Nephron (organoid): ENCODE measurements around the gene EVA1A.
"Not testable (repeated sequence)": the region's sequence is repeated elsewhere in the genome, so short reads cannot be mapped to it uniquely, and the experiment has no call there.

Experiments used
- H3K27ac Mint-ChIP-seq, 3 experiments: 2 replicates each; pipeline ENCODE4 v1.8.0; 2020; ENCODE audit warnings: mixed read lengths in 3 of 3, mild to moderate bottlenecking in 2 of 3, moderate library complexity in 1 of 3
- H3K27me3 Mint-ChIP-seq: 2 replicates; pipeline ENCODE4 v1.8.0; 2021; ENCODE audit warnings: low read depth, mild to moderate bottlenecking, moderate library complexity, mixed read lengths
- H3K36me3 Mint-ChIP-seq: 2 replicates; pipeline ENCODE4 v1.8.0; 2020; ENCODE audit warnings: low read depth, mixed read lengths
- H3K4me1 Mint-ChIP-seq: 2 replicates; pipeline ENCODE4 v1.8.0; 2020; ENCODE audit warnings: mixed read lengths
- H3K4me3 Mint-ChIP-seq, 3 experiments: 2 replicates each; pipeline ENCODE4 v1.8.0; 2020; ENCODE audit warnings: mild to moderate bottlenecking in 3 of 3, mixed read lengths in 3 of 3, moderate library complexity in 2 of 3
- H3K9me3 Mint-ChIP-seq: 2 replicates; pipeline ENCODE4 v1.8.0; 2020; ENCODE audit warnings: mixed read lengths
- TF ChIP-seq, protein P1 (sequence below), 3 experiments: fragments of 200-600 bp; sonication (generic); IDR thresholded peaks; one replicate each; pipeline ENCODE4 v1.5.0; 2021; ENCODE audit warnings: antibody characterized with exemption in 3 of 3; ENCODE audit not compliant: unreplicated experiment in 3 of 3

Gene EVA1A

DNA sequence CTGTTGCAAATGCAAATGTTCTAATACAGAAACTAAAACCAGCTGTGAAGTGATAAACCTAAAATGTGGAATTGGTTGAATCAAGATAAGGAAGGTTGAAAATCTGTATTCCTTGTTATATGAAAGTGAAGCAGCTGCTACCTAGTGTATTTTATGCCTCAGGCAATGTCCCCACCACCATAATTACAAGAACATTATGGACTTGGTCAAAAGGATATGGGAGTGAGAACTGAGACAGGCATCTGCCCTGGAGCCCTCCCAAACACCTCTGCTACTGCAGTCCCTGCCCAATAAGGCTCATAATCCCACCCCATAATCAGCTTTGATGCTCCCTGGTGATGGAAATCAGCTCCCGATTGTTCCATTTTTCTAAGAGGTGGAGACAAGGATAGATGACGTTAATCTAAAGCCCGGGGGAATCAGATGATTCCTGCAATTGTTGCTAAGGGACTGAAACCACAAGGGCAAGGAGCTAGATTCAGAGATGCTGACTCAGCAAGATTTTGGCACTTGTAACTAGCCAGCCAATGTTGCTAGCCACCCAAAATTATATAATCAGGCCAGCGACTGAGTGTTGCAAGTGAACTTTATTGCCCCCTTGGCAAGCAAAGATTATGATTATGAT, 69.5 kb downstream of the EVA1A start:
- TF ChIP-seq, protein P1, sequence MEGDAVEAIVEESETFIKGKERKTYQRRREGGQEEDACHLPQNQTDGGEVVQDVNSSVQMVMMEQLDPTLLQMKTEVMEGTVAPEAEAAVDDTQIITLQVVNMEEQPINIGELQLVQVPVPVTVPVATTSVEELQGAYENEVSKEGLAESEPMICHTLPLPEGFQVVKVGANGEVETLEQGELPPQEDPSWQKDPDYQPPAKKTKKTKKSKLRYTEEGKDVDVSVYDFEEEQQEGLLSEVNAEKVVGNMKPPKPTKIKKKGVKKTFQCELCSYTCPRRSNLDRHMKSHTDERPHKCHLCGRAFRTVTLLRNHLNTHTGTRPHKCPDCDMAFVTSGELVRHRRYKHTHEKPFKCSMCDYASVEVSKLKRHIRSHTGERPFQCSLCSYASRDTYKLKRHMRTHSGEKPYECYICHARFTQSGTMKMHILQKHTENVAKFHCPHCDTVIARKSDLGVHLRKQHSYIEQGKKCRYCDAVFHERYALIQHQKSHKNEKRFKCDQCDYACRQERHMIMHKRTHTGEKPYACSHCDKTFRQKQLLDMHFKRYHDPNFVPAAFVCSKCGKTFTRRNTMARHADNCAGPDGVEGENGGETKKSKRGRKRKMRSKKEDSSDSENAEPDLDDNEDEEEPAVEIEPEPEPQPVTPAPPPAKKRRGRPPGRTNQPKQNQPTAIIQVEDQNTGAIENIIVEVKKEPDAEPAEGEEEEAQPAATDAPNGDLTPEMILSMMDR (IDR thresholded peaks at IDR 0.05; ENCODE audit: unreplicated experiment in 3 of 3), result no peak
- Mint-ChIP-seq H3K4me1 (peaks cover 18% of the 10 kb centered on the region), H3K27me3 (no peaks in the 10 kb centered on the region), H3K27ac (no peak overlapping the region), H3K36me3 (peaks cover 15% of the 10 kb centered on the region), H3K9me3 (peaks cover 3% of the 10 kb centered on the region), H3K4me3 (no peak overlapping the region)

DNA sequence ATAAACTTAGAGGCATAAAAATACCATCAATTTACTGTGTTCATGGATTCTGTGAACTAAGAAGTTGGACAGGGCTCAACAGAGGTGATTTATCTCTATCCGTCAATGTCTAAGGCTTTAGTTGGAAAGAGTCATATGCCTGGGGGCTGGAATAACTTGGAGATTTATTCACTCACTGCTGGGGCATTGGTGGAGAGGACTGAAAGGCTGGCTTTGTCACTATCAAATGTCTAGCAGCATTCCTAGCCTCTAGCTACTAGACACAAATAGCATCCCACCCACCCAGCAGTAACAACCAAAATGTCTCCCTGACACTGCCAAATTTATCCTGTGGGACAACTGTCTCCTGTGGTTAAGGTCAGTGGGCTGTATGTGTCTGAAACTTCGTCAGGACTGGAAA, 71.0 kb downstream of the EVA1A start:
- H3K4me1 Mint-ChIP-seq, result peaks cover 18% of the 10 kb centered on the region
- H3K4me3 Mint-ChIP-seq, result peak overlapping the region in 1 of 3 experiments; percentile 59
- H3K27ac Mint-ChIP-seq, result peak overlapping the region in 2 of 3 experiments; percentile 24 to 33

DNA sequence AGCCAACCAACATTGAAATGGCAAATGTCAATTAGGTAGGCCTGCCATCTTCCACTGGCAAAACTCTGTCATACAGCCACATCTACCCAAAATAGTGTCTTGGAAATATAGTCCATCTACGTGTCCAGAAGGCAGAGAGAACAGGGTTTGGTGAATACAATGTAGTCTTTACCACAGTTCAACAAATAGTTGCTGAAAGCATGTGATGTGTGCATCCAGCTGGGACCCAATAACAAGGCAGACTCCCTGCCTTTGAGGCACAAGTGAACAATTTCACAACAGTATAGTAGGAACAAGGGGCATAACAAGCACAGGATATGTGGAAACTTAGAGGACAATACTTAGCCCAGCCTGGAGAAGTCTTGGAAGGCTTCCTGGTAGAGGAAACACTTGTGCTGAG, 72.6 kb downstream of the EVA1A start:
- TF ChIP-seq, protein P1 (IDR thresholded peaks at IDR 0.05; ENCODE audit: unreplicated experiment in 3 of 3), result no peak
- H3K27me3 Mint-ChIP-seq, result no peaks in the 10 kb centered on the region
- no peak overlapping the region for H3K27ac Mint-ChIP-seq
- peaks cover 18% of the 10 kb centered on the region for H3K4me1 Mint-ChIP-seq
- H3K36me3 Mint-ChIP-seq, result peaks cover 7% of the 10 kb centered on the region
- no peak overlapping the region for H3K4me3 Mint-ChIP-seq
- H3K9me3 Mint-ChIP-seq, result peaks cover 6% of the 10 kb centered on the region

More for the DNA sequence above, 71.0 kb downstream of the EVA1A start:
- Mint-ChIP-seq H3K27me3 (no peaks in the 10 kb centered on the region), H3K9me3 (peaks cover 6% of the 10 kb centered on the region), H3K36me3 (peaks cover 11% of the 10 kb centered on the region)
- TF ChIP-seq, protein P1 (IDR thresholded peaks at IDR 0.05; ENCODE audit: unreplicated experiment in 3 of 3), result no peak

DNA sequence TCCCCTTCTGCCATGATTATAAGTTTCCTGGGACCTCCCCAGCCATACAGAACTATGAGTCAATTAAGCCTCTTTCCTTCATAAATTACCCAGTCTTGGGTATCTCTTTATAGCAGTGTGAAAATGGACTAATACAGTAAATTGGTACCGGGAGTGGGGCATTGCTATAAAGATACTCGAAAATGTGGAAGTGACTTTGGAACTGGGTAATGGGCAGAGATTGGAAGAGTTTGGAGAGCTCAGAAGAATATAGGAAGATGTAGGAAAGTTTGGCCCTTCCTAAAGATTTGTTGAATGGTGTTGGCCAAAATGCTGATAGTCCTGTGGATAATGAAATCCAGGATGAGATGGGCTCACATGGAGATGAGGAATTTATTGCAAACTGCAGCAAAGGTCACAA, 74.0 kb downstream of the EVA1A start:
- not testable (repeated sequence) for H3K9me3 Mint-ChIP-seq, H3K4me3 Mint-ChIP-seq, H3K27me3 Mint-ChIP-seq, H3K36me3 Mint-ChIP-seq, H3K27ac Mint-ChIP-seq
- peaks cover 18% of the 10 kb centered on the region for H3K4me1 Mint-ChIP-seq

DNA sequence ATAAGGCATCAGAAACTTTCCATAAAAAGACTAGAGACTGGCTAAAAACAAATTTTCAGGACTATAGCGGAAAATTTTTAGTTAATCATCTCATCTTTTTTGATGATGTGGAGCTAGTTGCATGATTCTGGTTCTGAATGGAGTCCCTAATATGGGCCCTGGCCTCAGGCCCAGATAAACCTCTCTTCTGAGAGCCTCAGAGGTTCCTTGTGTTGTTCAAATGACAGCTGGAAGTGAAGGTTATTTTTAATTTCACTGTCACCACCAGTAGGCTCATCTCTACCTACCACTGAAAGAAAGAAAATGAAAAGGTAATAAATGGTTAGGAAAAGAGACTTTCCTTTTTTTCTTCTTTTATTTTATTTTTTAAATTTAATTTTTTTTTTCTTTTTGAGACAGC, 75.9 kb downstream of the EVA1A start:
- Mint-ChIP-seq H3K4me1 (peaks cover 12% of the 10 kb centered on the region), H3K9me3 (peaks cover 7% of the 10 kb centered on the region), H3K36me3 (no peaks in the 10 kb centered on the region), H3K27me3 (no peaks in the 10 kb centered on the region), H3K27ac (no peak overlapping the region), H3K4me3 (no peak overlapping the region)
- TF ChIP-seq, protein P1 (IDR thresholded peaks at IDR 0.05; ENCODE audit: unreplicated experiment in 3 of 3), result no peak

DNA sequence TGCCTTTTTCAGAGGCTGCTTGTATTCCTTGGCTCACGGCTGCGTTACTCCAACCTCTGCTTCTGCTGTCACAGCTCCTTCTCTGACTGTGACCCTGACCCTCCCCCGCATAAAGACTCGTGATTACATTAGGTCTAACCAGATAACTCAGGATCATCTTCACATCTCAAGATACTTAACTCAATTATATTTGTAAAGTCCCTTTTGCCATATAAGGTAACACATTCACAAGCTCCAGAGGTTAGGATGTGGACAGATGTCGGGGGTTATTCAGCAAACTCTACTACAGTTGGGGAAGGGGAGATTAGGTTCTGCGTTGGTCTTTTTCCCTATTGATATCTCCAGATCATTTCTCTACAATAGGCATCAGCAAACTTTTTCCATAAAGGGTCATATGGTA, 76.9 kb downstream of the EVA1A start:
- no peak overlapping the region for H3K4me3 Mint-ChIP-seq
- TF ChIP-seq, protein P1 (IDR thresholded peaks at IDR 0.05; ENCODE audit: unreplicated experiment in 3 of 3), result no peak

More for the DNA sequence above, 76.9 kb downstream of the EVA1A start:
- H3K4me1 Mint-ChIP-seq, result peaks cover 7% of the 10 kb centered on the region
- H3K27ac Mint-ChIP-seq, result no peak overlapping the region
- H3K27me3 Mint-ChIP-seq, result no peaks in the 10 kb centered on the region
- peaks cover 8% of the 10 kb centered on the region for H3K9me3 Mint-ChIP-seq
- H3K36me3 Mint-ChIP-seq, result no peaks in the 10 kb centered on the region
